A549 treated with CORT108297 at 1 μM for 4 hours (cell line): ENCODE data around the gene MTIF2. TPM values are rescaled to one million over a fixed set of nuclear protein-coding genes. Genes with fewer than 3 reads are reported as not detected.

Experiments used
- total RNA-seq: library from RNA; stranded (reverse); fragments of 200-300 nt; extraction: Qiagen RNA extraction; gene quantifications from 5 replicates; pipeline ENCODE4 v1.2.3, GENCODE V29; 2022

The MTIF2 gene, protein sequence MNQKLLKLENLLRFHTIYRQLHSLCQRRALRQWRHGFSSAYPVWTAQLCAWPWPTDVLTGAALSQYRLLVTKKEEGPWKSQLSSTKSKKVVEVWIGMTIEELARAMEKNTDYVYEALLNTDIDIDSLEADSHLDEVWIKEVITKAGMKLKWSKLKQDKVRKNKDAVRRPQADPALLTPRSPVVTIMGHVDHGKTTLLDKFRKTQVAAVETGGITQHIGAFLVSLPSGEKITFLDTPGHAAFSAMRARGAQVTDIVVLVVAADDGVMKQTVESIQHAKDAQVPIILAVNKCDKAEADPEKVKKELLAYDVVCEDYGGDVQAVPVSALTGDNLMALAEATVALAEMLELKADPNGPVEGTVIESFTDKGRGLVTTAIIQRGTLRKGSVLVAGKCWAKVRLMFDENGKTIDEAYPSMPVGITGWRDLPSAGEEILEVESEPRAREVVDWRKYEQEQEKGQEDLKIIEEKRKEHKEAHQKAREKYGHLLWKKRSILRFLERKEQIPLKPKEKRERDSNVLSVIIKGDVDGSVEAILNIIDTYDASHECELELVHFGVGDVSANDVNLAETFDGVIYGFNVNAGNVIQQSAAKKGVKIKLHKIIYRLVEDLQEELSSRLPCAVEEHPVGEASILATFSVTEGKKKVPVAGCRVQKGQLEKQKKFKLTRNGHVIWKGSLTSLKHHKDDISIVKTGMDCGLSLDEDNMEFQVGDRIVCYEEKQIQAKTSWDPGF
- total RNA-seq, result 39.2 to 50.8 TPM (median 40.6 TPM) in 5 replicates

DNA sequence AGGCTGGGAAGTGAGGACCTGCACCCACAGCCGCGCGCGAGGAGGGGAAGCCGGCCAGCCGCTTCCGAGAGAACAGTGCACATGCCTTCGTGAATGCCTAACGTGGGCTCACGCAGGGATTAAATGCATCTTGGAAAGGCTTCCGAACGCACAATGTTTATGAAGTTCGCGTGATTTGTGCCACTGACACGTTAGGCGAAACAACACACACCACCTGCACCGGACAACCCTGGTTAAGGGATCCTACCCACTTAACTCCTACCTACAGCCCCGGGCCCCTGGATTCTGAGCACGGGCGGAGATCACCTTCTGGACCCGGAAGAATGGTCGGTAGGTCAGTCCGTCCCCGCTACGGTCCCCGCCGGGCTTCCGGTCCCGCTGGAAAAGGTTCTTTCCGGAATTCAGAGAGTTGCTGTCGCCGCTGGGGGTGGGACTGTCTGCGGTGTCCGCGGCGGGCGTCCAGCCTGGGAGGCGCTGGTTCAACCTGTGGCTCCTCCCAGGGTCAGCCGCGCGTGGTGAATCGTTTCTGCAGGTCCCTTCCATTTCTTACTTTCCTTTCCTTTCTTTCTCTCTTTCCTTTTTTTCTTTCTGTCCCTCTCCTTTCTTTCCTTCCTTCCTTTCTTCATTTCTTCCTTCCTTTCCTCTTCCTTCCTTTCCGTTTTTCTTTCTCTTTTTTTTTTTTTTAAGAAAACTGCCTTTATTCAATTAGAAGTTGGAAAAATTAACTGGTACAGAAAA, at the start of gene MTIF2:
TSS of gene MTIF2 (minus strand) at position 325 of the 738 bp plus-strand sequence. CDS start 5,373 bp downstream, outside the sequence.

DNA sequence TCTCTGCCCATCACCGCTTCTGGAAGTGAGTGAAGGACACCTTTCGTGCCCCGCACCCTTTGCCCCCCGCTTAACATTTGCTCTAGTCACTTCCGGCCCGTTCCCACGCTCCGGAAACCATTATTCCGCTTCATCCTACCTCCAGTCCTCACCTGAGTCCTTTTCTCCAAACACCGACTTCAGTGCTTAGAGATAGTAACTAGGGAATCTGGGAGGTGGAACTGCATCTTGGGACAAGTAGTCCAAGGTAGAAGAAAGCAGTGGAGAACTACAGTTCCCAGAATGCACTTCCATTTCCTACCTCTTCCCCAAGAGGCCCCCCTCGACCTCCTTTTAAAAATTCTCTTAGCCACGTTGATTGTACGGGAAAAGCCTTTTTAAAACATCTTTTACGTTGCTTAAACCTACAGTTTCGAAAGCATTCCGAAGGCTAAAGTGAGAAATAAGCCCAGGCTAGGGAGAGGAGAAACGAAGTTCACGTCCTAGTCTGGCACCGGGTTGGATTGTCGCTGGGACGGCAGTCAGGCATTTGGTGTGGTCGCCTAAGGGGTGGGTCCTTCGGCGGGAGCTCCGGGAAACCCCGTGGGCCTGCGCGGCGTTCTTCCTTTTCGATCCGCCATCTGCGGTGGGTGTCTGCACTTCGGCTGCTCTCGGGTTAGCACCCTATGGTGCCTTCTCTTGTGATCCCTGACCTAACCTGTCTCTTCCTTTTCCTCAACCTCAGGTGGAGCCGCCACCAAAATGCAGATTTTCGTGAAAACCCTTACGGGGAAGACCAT, 36.8 kb downstream of the MTIF2 start, which contains the start of the genes CLHC1 and RPS27A:
TSS of gene CLHC1 (minus strand) at position 210 of the 779 bp plus-strand sequence. CDS start 9,882 bp downstream, outside the sequence.
TSS of gene RPS27A (plus strand) at position 605 of the 779 bp plus-strand sequence. CDS start at position 742, 137 bp downstream.

Other genes starting within 250 kb of the MTIF2 start
- gene RTN4, start 218.8 kb downstream of the MTIF2 start, total RNA-seq, result 470 to 522 TPM (median 489 TPM) in 5 replicates
- 2.1 to 4.0 TPM (median 2.2 TPM) in 5 replicates for gene CLHC1, start 36.9 kb downstream of the MTIF2 start, total RNA-seq
- 2,600 to 3,202 TPM (median 2,768 TPM) in 5 replicates for gene RPS27A, start 36.5 kb downstream of the MTIF2 start, total RNA-seq
- gene CCDC88A, start 150.6 kb upstream of the MTIF2 start, total RNA-seq, result 17.7 to 26.0 TPM (median 24.1 TPM) in 5 replicates